ENCODE measurements around the gene NUDT8.
A peak's percentile ranks its signal among the peaks of the same experiment; 100 is the strongest.

NUDT8 gene

GRCh38 chr11:67629386-67630227 is at the start of gene NUDT8:
Gene NUDT8, minus strand, starts transcription at chr11:67629937. Its CDS starts 26 bp downstream, at chr11:67629911.
- Histone ChIP-seq H3K9me3 (ENCODE audit: control insufficient read depth in 2 of 2, low read length in 2 of 2) (no peaks in the 10 kb centered on the region), H3K27ac (ENCODE audit: low read depth in 2 of 2, low read length in 2 of 2) (peak within 1 kb of the TSS; percentile 96 to 98)

DNA sequence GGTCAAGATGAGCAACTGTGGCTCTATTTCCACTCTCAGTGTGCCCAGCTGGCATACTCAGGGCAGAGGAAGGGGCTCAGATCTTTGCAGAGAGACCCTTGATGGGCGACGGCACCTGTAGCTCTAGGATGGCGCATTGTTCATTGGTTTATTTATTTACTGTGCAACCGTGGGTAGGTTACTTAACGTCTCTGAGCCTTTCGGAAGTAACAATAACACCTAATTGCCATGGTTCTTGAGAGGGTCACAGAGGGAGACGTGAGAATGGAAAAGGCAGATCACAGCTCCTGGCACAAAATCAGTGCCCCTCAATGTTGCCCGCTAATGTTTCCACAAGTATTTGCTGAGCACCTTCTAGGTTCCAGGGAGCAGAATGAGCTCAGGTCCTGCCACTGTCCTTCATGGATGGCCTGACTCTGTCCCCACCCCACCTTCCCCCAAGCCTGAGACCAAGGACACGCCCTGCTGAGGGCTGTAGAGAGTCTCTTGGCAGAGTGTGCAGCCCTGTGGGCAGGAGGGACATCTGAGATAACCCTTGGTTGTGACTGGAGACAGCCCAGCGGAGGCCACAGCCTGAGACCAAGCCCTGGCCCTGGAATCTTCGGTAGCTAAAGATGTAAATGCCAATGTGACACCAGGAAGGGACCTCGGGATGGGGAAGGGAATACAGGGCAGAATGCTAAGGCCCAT is 45.5 kb upstream of the NUDT8 start:
- Histone ChIP-seq H3K9ac (ENCODE audit: low read depth in 1 of 2, low read length in 2 of 2) (no peak overlapping the region), H3K27me3 (ENCODE audit: control insufficient read depth in 2 of 2, insufficient read depth in 2 of 2, low read length in 2 of 2) (no peaks in the 10 kb centered on the region), H3K4me1 (ENCODE audit: control insufficient read depth in 2 of 2, insufficient read depth in 2 of 2, low read length in 2 of 2) (peaks cover 7 to 12% of the 10 kb centered on the region in 2 donors), H3K36me3 (ENCODE audit: control insufficient read depth in 2 of 2, insufficient read depth in 2 of 2, low read length in 2 of 2) (no peaks in the 10 kb centered on the region), H3K4me3 (ENCODE audit: low read length in 2 of 2) (peak overlapping the region in 1 of 2 donors; percentile 4), H3K27ac (ENCODE audit: low read depth in 2 of 2, low read length in 2 of 2) (peak overlapping the region; percentile 32 to 63), H3K9me3 (ENCODE audit: control insufficient read depth in 2 of 2, low read length in 2 of 2) (no peaks in the 10 kb centered on the region)

More at GRCh38 chr11:67629386-67630227, at the start of gene NUDT8:
- Histone ChIP-seq H3K36me3 (ENCODE audit: control insufficient read depth in 2 of 2, insufficient read depth in 2 of 2, low read length in 2 of 2) (no peaks in the 10 kb centered on the region), H3K27me3 (ENCODE audit: control insufficient read depth in 2 of 2, insufficient read depth in 2 of 2, low read length in 2 of 2) (no peaks in the 10 kb centered on the region), H3K4me3 (ENCODE audit: low read length in 2 of 2) (peak within 1 kb of the TSS; percentile 78 to 87), H3K4me1 (ENCODE audit: control insufficient read depth in 2 of 2, insufficient read depth in 2 of 2, low read length in 2 of 2) (peaks cover 35 to 52% of the 10 kb centered on the region in 2 donors), H3K9ac (ENCODE audit: low read depth in 1 of 2, low read length in 2 of 2) (peak within 1 kb of the TSS; percentile 88 to 94)

GRCh38 chr11:67674442-67674871 is 44.7 kb upstream of the NUDT8 start, which contains the start of gene ALDH3B2:
Gene ALDH3B2, minus strand, starts transcription at chr11:67674623. Its CDS starts 7,688 bp downstream, at chr11:67666935.
- H3K9me3 ChIP-seq (ENCODE audit: control insufficient read depth in 2 of 2, low read length in 2 of 2) = no peaks in the 10 kb centered on the region
- H3K9ac ChIP-seq (ENCODE audit: low read depth in 1 of 2, low read length in 2 of 2) = no peak within 1 kb of the TSS
- no peaks in the 10 kb centered on the region for H3K36me3 ChIP-seq (ENCODE audit: control insufficient read depth in 2 of 2, insufficient read depth in 2 of 2, low read length in 2 of 2)
- H3K4me1 ChIP-seq (ENCODE audit: control insufficient read depth in 2 of 2, insufficient read depth in 2 of 2, low read length in 2 of 2) = peaks cover 7 to 12% of the 10 kb centered on the region in 2 donors
- H3K27ac ChIP-seq (ENCODE audit: low read depth in 2 of 2, low read length in 2 of 2) = peak within 1 kb of the TSS; percentile 32 to 63
- peak within 1 kb of the TSS in 1 of 2 donors; percentile 4 for H3K4me3 ChIP-seq (ENCODE audit: low read length in 2 of 2)
- no peaks in the 10 kb centered on the region for H3K27me3 ChIP-seq (ENCODE audit: control insufficient read depth in 2 of 2, insufficient read depth in 2 of 2, low read length in 2 of 2)

DNA sequence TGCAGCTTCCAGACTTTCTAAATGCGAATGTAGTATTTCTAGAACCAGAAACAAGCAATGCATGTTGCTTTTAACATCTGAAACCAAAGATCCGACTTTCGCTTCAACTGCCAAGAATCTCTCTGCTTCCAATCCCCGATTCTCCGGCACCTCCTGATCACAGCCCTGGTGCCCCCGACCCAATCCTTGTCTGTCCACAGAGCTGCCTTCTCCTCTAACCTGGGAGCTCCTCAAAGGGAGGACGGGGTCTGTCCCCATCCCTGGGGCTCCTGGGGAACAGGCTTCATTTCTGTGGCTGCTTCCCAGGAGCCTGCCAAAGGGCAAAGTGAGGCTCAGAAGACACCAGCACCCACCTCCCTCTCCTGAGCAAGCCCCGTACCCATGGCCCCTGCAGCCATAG is 44.2 kb upstream of the NUDT8 start:
- Histone ChIP-seq H3K9ac (ENCODE audit: low read depth in 1 of 2, low read length in 2 of 2) (no peak overlapping the region), H3K27me3 (ENCODE audit: control insufficient read depth in 2 of 2, insufficient read depth in 2 of 2, low read length in 2 of 2) (no peaks in the 10 kb centered on the region), H3K4me3 (ENCODE audit: low read length in 2 of 2) (no peak overlapping the region)

GRCh38 chr11:67673358-67673757 is 43.6 kb upstream of the NUDT8 start:
- H3K36me3 ChIP-seq (ENCODE audit: control insufficient read depth in 2 of 2, insufficient read depth in 2 of 2, low read length in 2 of 2) = no peaks in the 10 kb centered on the region
- H3K27ac ChIP-seq (ENCODE audit: low read depth in 2 of 2, low read length in 2 of 2) = no peak overlapping the region
- no peak overlapping the region for H3K4me3 ChIP-seq (ENCODE audit: low read length in 2 of 2)
- H3K9me3 ChIP-seq (ENCODE audit: control insufficient read depth in 2 of 2, low read length in 2 of 2) = no peaks in the 10 kb centered on the region
- peaks cover 7 to 12% of the 10 kb centered on the region in 2 donors for H3K4me1 ChIP-seq (ENCODE audit: control insufficient read depth in 2 of 2, insufficient read depth in 2 of 2, low read length in 2 of 2)
- H3K27me3 ChIP-seq (ENCODE audit: control insufficient read depth in 2 of 2, insufficient read depth in 2 of 2, low read length in 2 of 2) = no peaks in the 10 kb centered on the region
- H3K9ac ChIP-seq (ENCODE audit: low read depth in 1 of 2, low read length in 2 of 2) = no peak overlapping the region

More for the DNA sequence above, 44.2 kb upstream of the NUDT8 start:
- no peaks in the 10 kb centered on the region for H3K36me3 ChIP-seq (ENCODE audit: control insufficient read depth in 2 of 2, insufficient read depth in 2 of 2, low read length in 2 of 2)
- peaks cover 7 to 12% of the 10 kb centered on the region in 2 donors for H3K4me1 ChIP-seq (ENCODE audit: control insufficient read depth in 2 of 2, insufficient read depth in 2 of 2, low read length in 2 of 2)
- H3K9me3 ChIP-seq (ENCODE audit: control insufficient read depth in 2 of 2, low read length in 2 of 2) = no peaks in the 10 kb centered on the region
- no peak overlapping the region for H3K27ac ChIP-seq (ENCODE audit: low read depth in 2 of 2, low read length in 2 of 2)

DNA sequence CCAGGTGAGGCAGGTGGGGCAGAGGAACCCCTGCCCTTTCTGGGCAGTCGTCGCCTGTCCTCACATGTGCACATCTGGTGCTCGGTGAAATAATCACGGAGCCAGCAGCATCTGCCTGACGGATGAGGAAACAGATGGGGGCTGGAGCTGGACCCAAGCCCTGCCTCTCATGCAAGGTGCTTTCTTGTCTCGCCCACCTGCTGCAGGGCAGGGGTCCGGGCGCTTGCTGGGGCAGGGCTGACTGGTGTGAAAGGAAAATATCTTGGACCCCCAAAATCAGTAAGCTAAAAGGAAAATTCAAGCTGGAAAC is 41.4 kb upstream of the NUDT8 start:
- no peak overlapping the region for H3K4me3 ChIP-seq (ENCODE audit: low read length in 2 of 2)
- no peak overlapping the region for H3K9ac ChIP-seq (ENCODE audit: low read depth in 1 of 2, low read length in 2 of 2)
- H3K9me3 ChIP-seq (ENCODE audit: control insufficient read depth in 2 of 2, low read length in 2 of 2) = no peaks in the 10 kb centered on the region
- H3K4me1 ChIP-seq (ENCODE audit: control insufficient read depth in 2 of 2, insufficient read depth in 2 of 2, low read length in 2 of 2) = peaks cover 7 to 12% of the 10 kb centered on the region in 2 donors
- no peaks in the 10 kb centered on the region for H3K27me3 ChIP-seq (ENCODE audit: control insufficient read depth in 2 of 2, insufficient read depth in 2 of 2, low read length in 2 of 2)
- no peak overlapping the region for H3K27ac ChIP-seq (ENCODE audit: low read depth in 2 of 2, low read length in 2 of 2)
- H3K36me3 ChIP-seq (ENCODE audit: control insufficient read depth in 2 of 2, insufficient read depth in 2 of 2, low read length in 2 of 2) = no peaks in the 10 kb centered on the region

DNA sequence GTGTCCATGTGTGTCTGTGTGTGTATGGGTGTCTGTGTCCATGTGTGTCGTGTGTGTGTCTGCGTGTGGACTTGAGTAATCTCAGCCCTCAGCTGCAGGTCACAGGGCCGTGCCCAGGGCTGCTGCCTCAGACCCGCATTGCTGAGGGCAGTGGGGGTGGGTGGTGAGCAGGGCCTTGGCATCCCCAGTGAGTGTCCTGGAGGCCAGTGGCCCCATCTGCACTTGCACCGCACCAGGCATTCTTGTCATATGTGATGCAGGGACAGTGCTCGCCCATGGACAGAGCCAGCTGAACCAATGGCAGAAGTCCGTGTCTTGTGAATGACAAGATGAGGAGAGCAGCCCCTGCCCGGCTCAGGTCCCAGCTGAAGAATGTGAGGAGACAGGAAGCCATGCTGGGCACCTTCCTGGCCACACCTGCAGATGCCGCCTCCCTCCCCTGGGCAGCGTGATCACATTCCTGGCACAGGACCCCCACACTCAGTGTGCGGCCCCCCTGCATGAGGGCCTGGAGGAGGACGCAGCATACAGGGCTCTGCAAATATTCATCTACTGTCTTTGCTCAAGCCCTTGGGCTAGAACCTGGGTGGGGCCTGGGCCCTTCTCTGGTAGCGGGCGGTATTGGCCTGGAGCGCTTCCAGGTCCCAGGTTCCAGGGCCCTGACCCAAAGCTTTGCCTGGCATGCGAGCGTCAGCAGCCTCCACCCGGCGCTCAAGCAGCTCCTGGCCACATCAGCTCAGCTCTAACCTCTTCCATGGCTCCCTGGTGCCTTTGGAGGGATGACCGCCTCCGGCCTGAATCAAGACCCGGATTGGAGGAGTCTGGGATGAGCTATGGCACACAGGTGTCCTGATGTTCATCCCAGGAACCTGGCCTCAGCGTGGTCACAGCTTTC is 40.8 kb upstream of the NUDT8 start:
- Histone ChIP-seq H3K4me1 (ENCODE audit: control insufficient read depth in 2 of 2, insufficient read depth in 2 of 2, low read length in 2 of 2) (peaks cover 6 to 15% of the 10 kb centered on the region in 2 donors), H3K4me3 (ENCODE audit: low read length in 2 of 2) (no peak overlapping the region), H3K27ac (ENCODE audit: low read depth in 2 of 2, low read length in 2 of 2) (no peak overlapping the region), H3K36me3 (ENCODE audit: control insufficient read depth in 2 of 2, insufficient read depth in 2 of 2, low read length in 2 of 2) (no peaks in the 10 kb centered on the region), H3K9me3 (ENCODE audit: control insufficient read depth in 2 of 2, low read length in 2 of 2) (no peaks in the 10 kb centered on the region), H3K9ac (ENCODE audit: low read depth in 1 of 2, low read length in 2 of 2) (no peak overlapping the region), H3K27me3 (ENCODE audit: control insufficient read depth in 2 of 2, insufficient read depth in 2 of 2, low read length in 2 of 2) (no peaks in the 10 kb centered on the region)

GRCh38 chr11:67668192-67668551 is 38.4 kb upstream of the NUDT8 start:
- Histone ChIP-seq H3K4me3 (ENCODE audit: low read length in 2 of 2) (no peak overlapping the region), H3K9ac (ENCODE audit: low read depth in 1 of 2, low read length in 2 of 2) (no peak overlapping the region), H3K27ac (ENCODE audit: low read depth in 2 of 2, low read length in 2 of 2) (no peak overlapping the region), H3K9me3 (ENCODE audit: control insufficient read depth in 2 of 2, low read length in 2 of 2) (no peaks in the 10 kb centered on the region), H3K4me1 (ENCODE audit: control insufficient read depth in 2 of 2, insufficient read depth in 2 of 2, low read length in 2 of 2) (peaks cover 0 to 7% of the 10 kb centered on the region in 2 donors), H3K36me3 (ENCODE audit: control insufficient read depth in 2 of 2, insufficient read depth in 2 of 2, low read length in 2 of 2) (no peaks in the 10 kb centered on the region), H3K27me3 (ENCODE audit: control insufficient read depth in 2 of 2, insufficient read depth in 2 of 2, low read length in 2 of 2) (no peaks in the 10 kb centered on the region)

DNA sequence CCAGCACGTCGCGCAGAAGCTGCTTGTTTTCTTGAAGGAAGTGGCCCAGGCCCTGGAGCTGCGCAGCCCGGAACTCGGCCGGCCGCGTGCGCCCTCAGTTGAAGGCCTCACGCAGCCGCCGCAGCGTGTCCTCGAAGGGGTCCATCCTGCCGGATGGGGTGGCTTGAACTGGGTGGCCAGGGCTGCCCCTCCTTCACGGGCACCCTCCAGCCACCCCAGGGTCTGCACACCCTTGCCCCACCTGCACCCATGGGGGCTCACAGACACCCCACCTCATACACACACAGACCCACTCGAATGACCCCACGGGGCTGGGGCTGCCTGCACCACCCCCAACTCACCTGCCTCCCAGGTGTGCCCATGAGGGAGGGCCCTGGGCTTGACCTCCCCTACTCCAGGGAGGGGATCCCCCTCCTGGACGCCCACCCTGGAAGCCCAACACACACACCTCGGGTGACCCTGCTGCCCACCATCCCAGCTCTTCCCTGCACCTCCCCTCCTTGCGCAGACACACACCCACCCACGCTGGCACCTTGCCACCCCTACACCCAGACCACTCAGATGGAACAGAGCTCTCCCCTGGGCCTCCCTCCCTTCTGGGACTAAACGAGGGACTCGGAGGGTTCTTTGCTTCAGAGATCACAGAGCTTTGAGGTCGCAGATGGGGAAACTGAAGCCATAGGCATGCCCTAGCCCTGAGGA is 37.9 kb upstream of the NUDT8 start:
- Histone ChIP-seq H3K4me1 (ENCODE audit: control insufficient read depth in 2 of 2, insufficient read depth in 2 of 2, low read length in 2 of 2) (peaks cover 0 to 7% of the 10 kb centered on the region in 2 donors), H3K27ac (ENCODE audit: low read depth in 2 of 2, low read length in 2 of 2) (no peak overlapping the region), H3K9me3 (ENCODE audit: control insufficient read depth in 2 of 2, low read length in 2 of 2) (no peaks in the 10 kb centered on the region), H3K9ac (ENCODE audit: low read depth in 1 of 2, low read length in 2 of 2) (no peak overlapping the region), H3K36me3 (ENCODE audit: control insufficient read depth in 2 of 2, insufficient read depth in 2 of 2, low read length in 2 of 2) (no peaks in the 10 kb centered on the region), H3K27me3 (ENCODE audit: control insufficient read depth in 2 of 2, insufficient read depth in 2 of 2, low read length in 2 of 2) (no peaks in the 10 kb centered on the region), H3K4me3 (ENCODE audit: low read length in 2 of 2) (no peak overlapping the region)

All from mucosa of rectum (tissue), 2 donors.